ENCODE data around the gene RORC.
"Not testable (repeated sequence)": the region's sequence is repeated elsewhere in the genome, so short reads cannot be mapped to it uniquely, and the experiment has no call there.

The RORC gene

GRCh38 chr1:151831605-151832004, at the start of gene RORC:
RORC (minus strand) TSS chr1:151831802; CDS start chr1:151831764, 38 bp downstream.
- no peak for DNase-seq

DNA sequence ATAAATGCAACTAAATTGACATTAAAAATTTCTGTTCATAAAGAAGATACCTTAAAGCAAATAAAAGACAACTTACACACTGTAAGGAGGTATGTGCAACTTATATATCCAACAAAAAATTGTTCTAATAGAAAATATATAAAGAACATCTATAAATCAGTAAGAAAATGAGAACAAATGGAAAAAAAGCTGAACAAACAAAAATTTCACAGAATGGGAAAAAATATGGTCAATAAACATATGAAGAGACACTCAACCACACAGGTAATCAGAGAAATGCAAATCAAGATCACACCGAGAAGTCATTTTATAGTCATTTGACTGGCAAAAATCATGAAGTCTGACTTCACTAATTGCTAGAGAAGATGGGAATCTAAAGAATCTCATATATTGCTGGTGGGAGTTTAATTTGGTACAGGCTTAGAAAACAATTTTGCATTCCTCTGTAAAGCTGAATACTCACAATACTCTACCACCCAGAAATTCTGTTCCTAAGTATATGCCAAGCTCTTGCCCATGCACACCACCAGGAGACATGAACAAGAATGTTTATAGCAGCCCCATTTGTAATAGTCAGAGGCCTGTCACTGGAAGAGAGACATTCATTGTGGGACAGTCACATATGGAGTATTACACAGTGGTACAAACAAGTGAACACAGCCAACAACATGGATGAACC, 44.0 kb upstream of the RORC start:
- DNase-seq, result no peak

DNA sequence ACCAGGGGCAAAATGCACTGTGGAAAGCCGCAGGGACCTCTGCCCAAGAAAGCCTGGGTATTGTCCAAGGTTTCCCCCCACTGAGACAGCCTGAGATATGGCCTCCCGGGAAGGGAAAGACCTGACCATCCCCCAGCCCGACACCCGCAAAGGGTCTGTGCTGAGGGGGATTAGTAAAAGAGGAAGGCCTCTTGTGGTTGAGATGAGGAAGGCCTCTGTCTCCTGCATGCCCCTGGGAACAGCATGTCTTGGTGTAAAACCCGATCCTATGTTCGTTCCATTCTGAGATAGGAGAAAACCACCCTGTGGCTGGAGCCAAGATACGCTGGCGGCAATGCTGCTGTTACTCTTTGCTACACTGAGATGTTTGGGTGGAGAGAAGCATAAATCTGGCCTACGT, 41.2 kb upstream of the RORC start:
- DNase-seq, result not testable (repeated sequence)

DNA sequence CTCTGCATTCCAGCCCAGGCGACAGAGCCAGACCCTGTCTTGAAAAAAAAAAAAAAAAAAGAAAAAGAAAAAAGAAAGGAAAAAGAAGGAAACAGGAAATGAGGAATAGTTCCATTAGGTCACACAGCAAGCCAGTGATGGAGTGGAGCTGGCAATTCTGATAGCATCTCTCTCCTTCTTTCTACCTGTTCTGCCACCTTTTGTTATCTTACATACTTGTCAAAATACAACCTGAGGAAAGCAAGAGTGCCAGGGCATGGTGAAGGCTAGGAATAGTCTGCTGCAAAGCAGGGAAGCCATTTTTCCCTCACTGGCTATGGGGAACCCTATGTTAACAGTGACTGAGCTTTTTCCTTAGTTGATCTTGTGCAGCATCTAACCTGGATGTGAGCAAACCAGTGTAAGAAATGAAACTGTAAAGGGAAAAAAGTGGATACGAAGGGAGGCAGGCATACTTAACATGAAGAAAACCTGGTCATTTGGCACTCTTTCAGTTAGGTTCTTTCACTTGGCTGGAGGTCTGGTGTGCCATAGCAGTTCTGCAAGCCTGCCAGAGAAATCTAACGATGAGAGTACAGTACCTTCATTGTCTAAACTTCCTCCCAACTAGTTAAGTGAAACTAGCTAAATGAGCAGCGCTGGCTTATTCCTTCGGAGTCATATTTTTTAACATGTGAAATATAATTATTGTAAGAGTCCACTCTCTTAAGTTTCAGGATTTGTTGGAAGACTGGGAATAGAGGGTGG, 39.9 kb upstream of the RORC start:
- no peak for DNase-seq

DNA sequence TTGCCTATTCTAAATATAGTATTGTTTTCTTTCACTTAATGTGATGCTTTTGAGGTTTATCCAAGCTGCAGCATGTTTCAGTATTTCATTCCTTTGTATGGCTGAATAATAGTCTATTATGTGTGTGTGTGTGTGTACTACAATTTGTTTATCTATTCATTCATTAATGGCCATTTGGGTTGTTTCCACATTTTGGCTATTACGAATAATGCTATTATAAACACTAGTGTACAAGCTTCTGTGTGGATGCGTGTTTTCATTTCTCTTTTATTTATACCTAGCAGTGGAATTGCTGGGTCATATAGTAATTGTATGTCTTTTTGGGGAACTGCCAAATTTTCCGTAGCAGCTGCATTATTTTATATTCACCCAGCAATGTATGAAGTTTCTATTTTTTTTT, 36.9 kb upstream of the RORC start:
- DNase-seq, result no peak

- no peak for DNase-seq
Measured at GRCh38 chr1:151867765-151868411, 36.3 kb upstream of the RORC start.

DNA sequence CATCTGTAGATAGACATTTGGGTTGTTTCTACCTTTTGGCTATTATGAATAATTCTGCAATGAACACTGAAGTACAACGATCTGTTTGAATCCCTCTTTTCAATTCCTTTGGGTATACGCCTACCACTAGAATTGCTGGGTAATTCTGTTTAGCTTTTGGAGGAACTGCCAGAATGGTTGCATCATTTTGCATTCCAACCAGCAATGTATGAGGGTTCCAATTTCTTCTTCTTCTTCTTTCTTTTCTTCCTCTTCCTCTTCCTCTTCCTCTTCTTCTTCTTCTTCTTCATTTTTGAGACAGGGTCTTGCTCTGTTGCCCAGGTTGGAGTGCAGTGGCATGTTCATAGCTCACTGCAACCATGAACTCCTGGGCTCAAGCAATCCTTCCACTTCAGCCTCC, 35.7 kb upstream of the RORC start:
- no peak for DNase-seq

DNA sequence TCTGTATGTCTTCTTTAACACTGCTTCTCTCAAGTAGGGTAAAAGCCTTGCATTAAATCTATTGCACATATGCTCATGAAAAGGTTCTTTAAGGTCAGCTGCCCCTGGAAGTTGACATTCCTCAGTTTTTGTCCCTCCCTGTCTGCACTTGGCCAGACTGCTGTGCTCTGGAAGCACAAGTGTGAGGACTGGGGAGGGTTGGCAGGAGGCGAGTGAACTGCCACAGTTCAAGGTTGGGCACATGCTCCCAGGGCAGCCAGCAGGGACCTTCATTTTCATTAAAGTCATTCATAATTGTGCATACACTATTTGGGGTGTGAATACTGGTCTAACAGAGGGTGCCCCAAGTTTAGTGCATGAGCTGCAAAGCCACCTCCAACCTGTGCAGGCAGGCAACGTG, 32.8 kb upstream of the RORC start:
- no peak for DNase-seq

DNA sequence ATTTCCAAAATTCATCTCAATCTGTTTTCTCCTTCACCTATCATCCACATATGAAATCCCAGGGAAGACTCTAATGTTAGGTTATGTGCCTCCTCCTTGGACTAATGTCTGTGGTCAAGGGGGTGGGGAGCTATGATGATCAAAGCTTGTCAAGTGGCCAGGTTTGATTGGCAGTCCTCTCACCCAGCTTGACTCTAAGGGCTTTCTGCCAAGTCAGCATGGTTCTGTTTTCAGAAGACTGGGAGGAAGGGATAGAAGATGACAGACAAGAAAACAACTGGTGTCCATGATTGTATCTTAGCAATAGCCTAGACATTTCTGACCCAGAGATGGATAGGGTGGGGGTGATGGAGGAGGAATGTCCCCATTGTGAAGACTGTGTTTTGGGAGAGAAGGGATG, 31.0 kb upstream of the RORC start:
- no peak for DNase-seq

DNA sequence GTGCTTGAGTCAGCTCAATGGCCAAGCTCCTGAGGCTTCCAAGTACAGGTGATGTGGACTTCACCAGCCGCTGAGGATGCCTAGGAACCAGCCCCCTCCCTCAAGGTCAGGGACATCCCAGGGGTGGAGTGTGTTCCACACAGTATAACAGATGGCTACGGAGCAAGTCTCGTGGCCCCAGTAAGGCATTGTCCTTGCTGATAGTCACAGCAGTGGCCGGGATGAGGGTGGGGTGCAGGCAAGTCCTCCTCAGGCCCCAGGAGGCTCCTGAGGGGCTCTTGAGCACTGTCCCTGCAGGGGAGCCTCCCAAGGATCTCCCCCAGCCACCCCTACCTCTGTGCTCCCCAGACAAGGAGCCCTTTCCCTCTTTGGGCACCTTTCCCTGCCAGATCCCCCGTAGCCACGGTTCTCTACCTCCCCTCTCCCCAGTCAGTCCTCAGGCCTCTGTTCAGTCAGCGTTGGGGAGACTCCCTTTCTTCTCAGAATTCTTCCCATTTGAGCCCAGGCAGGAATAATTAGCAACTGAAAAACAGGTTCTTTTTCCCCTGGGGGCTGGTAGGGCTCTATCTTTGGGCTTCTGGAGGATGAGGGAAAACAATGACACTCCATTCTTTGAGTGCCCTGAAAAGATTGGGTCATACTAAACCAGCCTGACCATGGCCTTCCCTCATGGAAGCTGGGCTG, 29.0 kb upstream of the RORC start:
- DNase-seq, result no peak

DNA sequence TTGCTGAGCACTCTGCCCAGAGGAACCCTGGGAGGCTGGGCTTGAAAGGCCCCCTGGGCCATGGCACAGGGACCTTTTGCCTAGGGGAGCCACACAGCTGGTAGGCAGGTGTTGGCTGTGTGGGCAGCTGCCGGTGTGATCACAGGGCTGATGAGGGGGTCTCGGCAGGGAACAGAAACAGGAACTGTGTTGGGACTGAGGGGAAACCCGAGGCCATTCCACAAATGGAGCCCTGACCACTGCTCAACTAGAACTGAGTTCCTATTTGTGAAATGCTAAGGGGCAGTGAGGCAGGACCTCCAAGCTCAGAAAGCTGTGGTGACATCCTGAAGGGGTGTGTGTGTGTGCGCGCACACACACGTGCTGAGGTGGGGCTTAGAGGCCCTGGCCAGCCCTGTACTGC, 28.3 kb upstream of the RORC start:
- DNase-seq, result no peak

GRCh38 chr1:151858886-151859665, 27.5 kb upstream of the RORC start:
- DNase-seq, result no peak

DNA sequence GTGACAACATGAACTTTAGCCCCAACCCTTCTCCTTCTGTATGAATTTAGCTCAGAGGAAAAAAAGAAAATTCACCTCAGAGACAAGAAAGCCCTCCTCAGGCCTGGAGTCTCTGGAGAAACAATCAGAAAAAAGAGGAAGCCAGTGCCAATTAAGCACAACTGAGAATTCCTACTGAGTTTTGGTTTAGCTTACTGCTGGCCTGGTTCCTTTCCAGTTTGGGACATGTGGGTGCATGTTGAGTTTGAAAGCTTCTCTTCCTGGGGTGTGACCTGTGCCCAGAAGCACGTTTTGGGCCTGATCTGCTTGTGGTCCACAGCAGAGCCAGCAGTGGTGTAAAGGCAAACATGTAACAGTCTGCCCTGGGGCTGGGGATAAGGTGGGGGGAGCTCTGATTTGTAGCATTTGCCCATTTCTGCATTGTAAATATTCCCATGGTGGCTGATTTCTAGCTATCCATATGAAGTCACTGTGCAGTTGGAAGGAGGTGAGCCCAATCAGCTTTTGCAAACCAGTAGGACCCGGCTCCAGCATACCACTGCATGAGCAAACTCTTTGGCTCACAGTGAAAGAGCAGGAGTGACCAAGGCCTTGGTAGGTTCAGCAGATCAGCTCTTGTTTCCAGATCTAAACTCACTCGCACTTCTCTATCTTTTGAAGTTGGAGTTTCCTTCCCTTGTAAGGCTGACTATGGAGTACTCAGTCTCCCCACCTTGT, 26.6 kb upstream of the RORC start:
- DNase-seq, result no peak

GRCh38 chr1:151855933-151856332, 24.3 kb upstream of the RORC start:
- no peak for DNase-seq

- DNase-seq, result not testable (repeated sequence)
Measured at GRCh38 chr1:151855516-151855915, 23.9 kb upstream of the RORC start.

- DNase-seq, result no peak
Measured at GRCh38 chr1:151854658-151855057, 23.1 kb upstream of the RORC start.

DNA sequence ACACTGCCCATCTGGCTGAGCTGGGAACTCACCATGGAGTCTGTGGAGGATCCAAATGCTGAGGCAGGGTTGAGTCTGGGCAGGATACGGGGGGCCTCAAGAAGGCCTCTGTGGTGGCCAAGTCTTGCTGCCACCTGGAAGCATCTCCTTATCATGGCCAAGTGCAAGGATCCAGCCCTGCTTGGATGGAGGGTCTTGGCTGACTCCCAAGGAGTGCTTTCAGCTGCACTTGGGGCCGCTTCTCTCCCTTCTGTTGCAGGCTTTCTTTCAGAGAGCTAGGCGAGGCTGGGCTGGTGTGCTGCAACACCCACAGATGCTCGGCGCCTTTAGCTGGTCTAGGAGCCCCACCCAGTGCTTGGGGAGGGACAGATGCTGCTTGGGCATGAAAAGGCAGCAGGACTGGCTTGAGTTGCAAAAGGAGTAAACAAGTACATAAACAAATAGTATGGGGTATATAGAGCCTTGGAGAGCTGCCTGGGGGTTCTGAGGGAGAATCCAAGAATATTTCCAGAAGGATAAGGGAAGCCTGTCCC, 21.9 kb upstream of the RORC start, which contains the start of gene THEM5:
TSS of gene THEM5 (minus strand) at position 302 of the 533 bp plus-strand sequence. CDS start at position 155, 147 bp downstream.
- no peak for DNase-seq

DNA sequence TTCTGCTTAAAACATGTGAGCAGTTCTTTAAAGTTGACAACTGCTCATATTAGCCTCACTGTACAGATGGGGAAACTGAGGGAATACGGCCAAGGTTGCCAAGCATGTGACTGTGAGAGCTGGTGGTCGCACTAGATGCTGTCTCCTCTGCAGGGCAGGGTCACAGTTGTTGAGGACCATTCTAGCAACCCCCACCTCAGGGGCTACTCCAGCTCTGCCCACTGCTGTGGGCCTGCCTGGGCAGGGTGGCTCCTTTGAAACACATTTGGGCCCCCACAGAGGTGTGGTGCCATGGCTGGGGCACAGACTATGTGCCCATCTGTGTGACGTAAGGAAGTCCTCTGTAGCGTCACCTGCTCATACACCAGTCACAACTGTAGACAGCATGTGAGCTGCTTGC, 21.1 kb upstream of the RORC start:
- no peak for DNase-seq

DNA sequence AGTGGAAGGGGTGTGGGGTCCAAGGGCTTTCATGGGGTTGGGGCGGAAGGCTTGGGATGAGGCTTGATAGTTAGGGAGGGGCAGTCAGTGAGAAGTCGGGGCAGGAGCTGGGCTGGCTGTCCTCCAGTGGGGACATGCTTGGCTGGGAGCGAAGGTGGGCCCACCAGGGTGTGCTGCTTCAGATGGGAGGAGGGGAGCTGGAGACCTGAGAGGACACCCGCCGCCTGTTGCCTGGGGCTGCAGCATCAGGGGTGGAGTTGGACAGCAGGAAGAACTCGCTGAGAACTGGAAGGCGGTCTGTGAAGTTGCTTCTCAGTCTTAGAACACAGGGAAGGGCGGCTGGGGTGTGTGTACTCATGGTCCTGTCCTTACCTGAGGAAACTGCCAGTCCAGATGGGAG, 20.3 kb upstream of the RORC start:
- no peak for DNase-seq

GRCh38 chr1:151849871-151850270, 18.3 kb upstream of the RORC start:
- no peak for DNase-seq

DNA sequence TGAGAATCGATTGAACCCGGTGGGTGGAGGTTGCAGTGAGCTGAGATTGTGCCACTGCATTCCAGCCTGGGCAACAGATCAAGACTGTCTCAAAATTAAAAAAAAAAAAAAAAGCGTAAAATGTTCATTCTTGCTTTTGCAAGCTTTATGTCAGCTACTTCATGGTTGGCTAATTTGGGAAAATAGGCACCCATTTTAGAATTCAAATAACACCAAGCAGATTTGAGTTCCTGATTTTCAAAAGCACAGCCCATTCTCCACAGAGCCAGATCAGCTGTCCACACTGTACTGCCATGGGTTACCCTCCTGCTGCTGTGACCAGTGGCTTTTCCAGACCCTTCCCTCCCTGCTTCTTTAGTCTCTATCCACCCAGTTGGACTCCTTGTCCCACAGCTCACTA, 17.5 kb upstream of the RORC start:
- no peak for DNase-seq
